Trophoblast cell (in vitro differentiated cells and primary cell): ENCODE data around the gene PACS1.
A peak's percentile ranks its signal among the peaks of the same experiment; 100 is the strongest.

Experiments
- DNase-seq, 2 donors: peaks; one replicate each; pipeline ENCODE4 v3.0.0-alpha.2; 2016
- H2AFZ ChIP-seq: 2 replicates; pipeline ENCODE4 v1.6.1; 2013; ENCODE audit warnings: low read length, moderate library complexity, mild to moderate bottlenecking; ENCODE audit not compliant: insufficient read depth, poor library complexity
- H2AK5ac ChIP-seq: 2 replicates; pipeline ENCODE4 v1.6.1; 2013; ENCODE audit warnings: mild to moderate bottlenecking, low read length
- H2BK120ac ChIP-seq: 2 replicates; pipeline ENCODE4 v1.6.1; 2013; ENCODE audit warnings: low read length, mild to moderate bottlenecking, moderate library complexity; ENCODE audit not compliant: insufficient read depth, poor library complexity
- H2BK12ac ChIP-seq: 2 replicates; pipeline ENCODE4 v1.6.1; 2013; ENCODE audit warnings: mild to moderate bottlenecking, low read length, moderate library complexity
- H2BK5ac ChIP-seq: 2 replicates; pipeline ENCODE4 v1.6.1; 2013; ENCODE audit warnings: low read length, low read depth, moderate library complexity, mild to moderate bottlenecking; ENCODE audit not compliant: poor library complexity
- H3K14ac ChIP-seq: 2 replicates; pipeline ENCODE4 v1.6.1; 2013; ENCODE audit warnings: mild to moderate bottlenecking, low read length
- H3K18ac ChIP-seq: 2 replicates; pipeline ENCODE4 v1.6.1; 2013; ENCODE audit warnings: mild to moderate bottlenecking, low read length
- H3K23ac ChIP-seq: 2 replicates; pipeline ENCODE4 v1.6.1; 2013; ENCODE audit warnings: low read length
- H3K27ac ChIP-seq: 2 replicates; pipeline ENCODE4 v1.5.1; 2013; ENCODE audit warnings: low read depth, mild to moderate bottlenecking, inconsistent platforms, low read length, moderate library complexity
- H3K27me3 ChIP-seq: 2 replicates; pipeline ENCODE4 v1.6.1; 2013; ENCODE audit warnings: inconsistent platforms, mild to moderate bottlenecking, low read length, moderate library complexity; ENCODE audit not compliant: insufficient read depth
- H3K36me3 ChIP-seq, 2 experiments: 1 replicate in 1 of 2; 2 replicates in 1 of 2; pipeline ENCODE4 v1.6.1; 2013; ENCODE audit warnings: low read length in 2 of 2, mild to moderate bottlenecking in 2 of 2, moderate library complexity in 1 of 2; ENCODE audit not compliant: insufficient read depth in 2 of 2, control insufficient read depth in 1 of 2
- H3K4ac ChIP-seq: 2 replicates; pipeline ENCODE4 v1.6.1; 2013; ENCODE audit warnings: low read depth, mild to moderate bottlenecking, low read length, moderate library complexity
- H3K4me1 ChIP-seq, 2 experiments: 1 replicate in 1 of 2; 2 replicates in 1 of 2; pipeline ENCODE4 v1.6.1; 2013; ENCODE audit warnings: low read length in 2 of 2, mild to moderate bottlenecking in 2 of 2, moderate library complexity in 1 of 2; ENCODE audit not compliant: insufficient read depth in 2 of 2, control insufficient read depth in 1 of 2
- H3K4me2 ChIP-seq: 2 replicates; pipeline ENCODE4 v1.6.1; 2013; ENCODE audit warnings: inconsistent platforms, mild to moderate bottlenecking, low read length, moderate library complexity
- H3K4me3 ChIP-seq: 2 replicates; pipeline ENCODE4 v1.5.1; 2013; ENCODE audit warnings: mild to moderate bottlenecking, low read depth, low read length, inconsistent platforms
- H3K79me1 ChIP-seq: one replicate; pipeline ENCODE4 v1.6.1; 2013; ENCODE audit warnings: low read length
- H3K79me2 ChIP-seq: 2 replicates; pipeline ENCODE4 v1.6.1; 2013; ENCODE audit warnings: low read length, mild to moderate bottlenecking; ENCODE audit not compliant: control insufficient read depth, insufficient read depth, poor library complexity
- H3K9ac ChIP-seq: 2 replicates; pipeline ENCODE4 v1.6.1; 2013; ENCODE audit warnings: mild to moderate bottlenecking, low read length
- H3K9me3 ChIP-seq: 2 replicates; pipeline ENCODE4 v1.6.1; 2013; ENCODE audit warnings: low read depth, mild to moderate bottlenecking, control low read depth, inconsistent platforms, low read length; ENCODE audit not compliant: insufficient read depth
- H4K12ac ChIP-seq: 2 replicates; pipeline ENCODE4 v1.6.1; 2013; ENCODE audit warnings: low read depth, mild to moderate bottlenecking, low read length, moderate library complexity
- H4K8ac ChIP-seq: 2 replicates; pipeline ENCODE4 v1.6.1; 2013; ENCODE audit warnings: low read depth, mild to moderate bottlenecking, low read length, moderate library complexity
- H4K91ac ChIP-seq: one replicate; pipeline ENCODE4 v1.6.1; 2013; ENCODE audit warnings: low read depth, mild to moderate bottlenecking, low read length, moderate library complexity
- WGBS: extraction: QIAGEN DNeasy Blood & Tissue Kit; methylation state at CpG from one replicate; pipeline ENCODE4 v1.1.7; 2013; ENCODE audit warnings: missing lambda C conversion rate; ENCODE audit not compliant: insufficient read length, insufficient coverage; ENCODE audit errors: extremely low coverage; 5-methylcytosine and 5-hydroxymethylcytosine counted together

Gene PACS1

GRCh38 chr11:66155387-66156073 is 85.5 kb downstream of the PACS1 start:
- Histone ChIP-seq H3K4me1 (no peaks in the 10 kb centered on the region), H4K91ac (no peak overlapping the region), H2AK5ac (no peak overlapping the region), H3K9ac (no peak overlapping the region), H2BK5ac (no peak overlapping the region), H3K27ac (no peak overlapping the region), H3K27me3 (no peaks in the 10 kb centered on the region), H3K4ac (no peak overlapping the region), H3K4me3 (no peak overlapping the region), H3K14ac (no peak overlapping the region), H4K12ac (no peak overlapping the region), H3K36me3 (no peaks in the 10 kb centered on the region), H4K8ac (no peak overlapping the region), H3K79me2 (no peaks in the 10 kb centered on the region), H3K23ac (no peak overlapping the region), H2BK120ac (no peak overlapping the region), H3K4me2 (no peak overlapping the region), H2BK12ac (no peak overlapping the region), H3K79me1 (no peaks in the 10 kb centered on the region), H3K18ac (no peak overlapping the region), H2AFZ (no peak overlapping the region), H3K9me3 (no peaks in the 10 kb centered on the region)
- WGBS = no CpG with 5 or more reads among the region's 7 CpGs
- peak in 1 of 2 donors; percentile 7 for DNase-seq

- no peak overlapping the region for H3K23ac ChIP-seq
- peaks cover 4 to 6% of the 10 kb centered on the region in 2 experiments for H3K4me1 ChIP-seq
- no peak overlapping the region for H2BK120ac ChIP-seq
- no peak overlapping the region for H4K91ac ChIP-seq
- H3K79me2 ChIP-seq = no peaks in the 10 kb centered on the region
- H3K36me3 ChIP-seq = no peaks in the 10 kb centered on the region
- H3K9ac ChIP-seq = no peak overlapping the region
- DNase-seq = no peak
- no peaks in the 10 kb centered on the region for H3K27me3 ChIP-seq
- peaks cover 2% of the 10 kb centered on the region for H3K79me1 ChIP-seq
- H3K27ac ChIP-seq = no peak overlapping the region
- no peak overlapping the region for H3K14ac ChIP-seq
- no peak overlapping the region for H3K18ac ChIP-seq
- no peak overlapping the region for H3K4ac ChIP-seq
- H4K8ac ChIP-seq = no peak overlapping the region
- H3K9me3 ChIP-seq = no peaks in the 10 kb centered on the region
- H2AK5ac ChIP-seq = no peak overlapping the region
- H2AFZ ChIP-seq = no peak overlapping the region
- no peak overlapping the region for H2BK5ac ChIP-seq
- no peak overlapping the region for H3K4me2 ChIP-seq
- H4K12ac ChIP-seq = no peak overlapping the region
- H3K4me3 ChIP-seq = no peak overlapping the region
- H2BK12ac ChIP-seq = no peak overlapping the region
Observed at GRCh38 chr11:66157182-66157864, 87.3 kb downstream of the PACS1 start.

GRCh38 chr11:66158156-66158555 is 88.1 kb downstream of the PACS1 start:
- Histone ChIP-seq H2BK5ac (no peak overlapping the region), H2AK5ac (no peak overlapping the region), H2AFZ (no peak overlapping the region)

GRCh38 chr11:66159324-66159984 is 89.4 kb downstream of the PACS1 start:
- no peak overlapping the region for H2BK120ac ChIP-seq
- H4K91ac ChIP-seq = no peak overlapping the region
- DNase-seq = no peak
- no peaks in the 10 kb centered on the region for H3K9me3 ChIP-seq
- H3K4me2 ChIP-seq = no peak overlapping the region
- H3K79me1 ChIP-seq = peaks cover 2% of the 10 kb centered on the region
- H3K23ac ChIP-seq = no peak overlapping the region
- no peak overlapping the region for H3K18ac ChIP-seq
- no peak overlapping the region for H3K4me3 ChIP-seq
- WGBS = no CpG with 5 or more reads among the region's 8 CpGs
- no peak overlapping the region for H3K27ac ChIP-seq
- no peak overlapping the region for H2AFZ ChIP-seq
- no peaks in the 10 kb centered on the region for H3K79me2 ChIP-seq
- H3K14ac ChIP-seq = no peak overlapping the region
- H4K12ac ChIP-seq = no peak overlapping the region
- no peak overlapping the region for H2BK5ac ChIP-seq
- no peaks in the 10 kb centered on the region for H3K27me3 ChIP-seq
- H2BK12ac ChIP-seq = no peak overlapping the region
- H3K4ac ChIP-seq = no peak overlapping the region
- no peak overlapping the region for H4K8ac ChIP-seq
- H2AK5ac ChIP-seq = no peak overlapping the region
- peaks cover 5 to 8% of the 10 kb centered on the region in 2 experiments for H3K4me1 ChIP-seq
- H3K36me3 ChIP-seq = no peaks in the 10 kb centered on the region
- H3K9ac ChIP-seq = no peak overlapping the region

More at GRCh38 chr11:66158156-66158555, 88.1 kb downstream of the PACS1 start:
- H4K8ac ChIP-seq = no peak overlapping the region
- H2BK120ac ChIP-seq = no peak overlapping the region
- H3K9ac ChIP-seq = no peak overlapping the region
- WGBS = no CpG with 5 or more reads among the region's 5 CpGs
- DNase-seq = peak in 1 of 2 donors; percentile 57
- no peak overlapping the region for H3K4ac ChIP-seq
- no peak overlapping the region for H4K91ac ChIP-seq
- H3K18ac ChIP-seq = no peak overlapping the region
- no peak overlapping the region for H4K12ac ChIP-seq
- H3K79me2 ChIP-seq = no peaks in the 10 kb centered on the region
- H3K4me3 ChIP-seq = no peak overlapping the region
- H2BK12ac ChIP-seq = no peak overlapping the region
- H3K14ac ChIP-seq = no peak overlapping the region
- H3K27ac ChIP-seq = no peak overlapping the region
- H3K79me1 ChIP-seq = peaks cover 2% of the 10 kb centered on the region
- H3K23ac ChIP-seq = no peak overlapping the region
- no peaks in the 10 kb centered on the region for H3K9me3 ChIP-seq
- H3K27me3 ChIP-seq = no peaks in the 10 kb centered on the region
- H3K4me1 ChIP-seq = peaks cover 5 to 8% of the 10 kb centered on the region in 2 experiments
- H3K36me3 ChIP-seq = no peaks in the 10 kb centered on the region
- no peak overlapping the region for H3K4me2 ChIP-seq
